Kidney (tissue), 14 donors: ENCODE data around the gene TFEC. TPM values are rescaled to one million over a fixed set of nuclear protein-coding genes. Genes with fewer than 3 reads are reported as not detected.

Source experiments
- DNase-seq, 5 donors: peaks; one replicate each; pipeline ENCODE4 v3.0.0-alpha.2; 2013 to 2020
- FAIRE-seq: peaks from 2 replicates; lab custom pipeline; 2012; peaks lifted over from hg19 to GRCh38; lab: Jason Lieb, UNC
- H3K27ac ChIP-seq, 2 donors: one replicate each; pipeline ENCODE4 v1.7.0; 2013; ENCODE audit warnings: low read depth in 2 of 2, low read length in 2 of 2, inconsistent platforms in 1 of 2
- H3K27me3 ChIP-seq: one replicate; pipeline ENCODE4 v1.7.1; 2013; ENCODE audit warnings: low read length, inconsistent platforms; ENCODE audit not compliant: control insufficient read depth, insufficient read depth
- H3K36me3 ChIP-seq, 3 donors: one replicate each; pipeline versions ENCODE4 v1.7.0 to v1.7.1; 2013; ENCODE audit warnings: low read length in 3 of 3, control low read depth in 1 of 3, inconsistent platforms in 1 of 3; ENCODE audit not compliant: insufficient read depth in 3 of 3, control insufficient read depth in 2 of 3
- H3K4me1 ChIP-seq, 3 donors: one replicate each; pipeline versions ENCODE4 v1.7.0 to v1.7.1; 2013; ENCODE audit warnings: low read length in 3 of 3, inconsistent platforms in 1 of 3, low read depth in 1 of 3; ENCODE audit not compliant: control insufficient read depth in 2 of 3, insufficient read depth in 2 of 3
- H3K4me3 ChIP-seq, 3 donors: one replicate each; pipeline versions ENCODE4 v1.7.0 to v1.8.1; 2013; ENCODE audit warnings: low read length in 3 of 3, control low read depth in 1 of 3, inconsistent platforms in 1 of 3
- H3K9ac ChIP-seq, 3 donors: one replicate each; pipeline versions ENCODE4 v1.7.0 to v1.7.1; 2013; ENCODE audit warnings: low read length in 3 of 3, control low read depth in 1 of 3, inconsistent platforms in 1 of 3
- H3K9me3 ChIP-seq, 3 donors: one replicate each; pipeline versions ENCODE4 v1.7.0 to v1.7.1; 2013; ENCODE audit warnings: low read length in 3 of 3, control low read depth in 1 of 3, inconsistent platforms in 1 of 3; ENCODE audit not compliant: control insufficient read depth in 2 of 3, insufficient read depth in 1 of 3
- intact Hi-C: fragments of 100-400 bp; cut with DNase I; formaldehyde crosslinking; loops from one replicate; pipeline ENCODE4 v1.11.1; 2022
- polyA plus RNA-seq: library from polyadenylated mRNA; stranded (reverse); fragments of 350-450 nt; fragmentation: Illumina TruSeq; extraction: RNeasy Lipid Tissue Mini Kit (QIAGEN cat#74804); gene quantifications from one replicate; pipeline ENCODE4 v1.2.3, GENCODE V29; 2014; ENCODE audit warnings: low read depth, low replicate concordance; ENCODE audit not compliant: insufficient read depth
- total RNA-seq: library from RNA; stranded (reverse); fragmentation: NEBNext Ultra II Directional; extraction: Animal tissue kit (Norgen Biotek cat#: 25700); gene quantifications from one replicate; pipeline ENCODE4 v1.2.1, GENCODE V29; 2021
- TF ChIP-seq, protein P1 (sequence below): IDR thresholded peaks from 3 replicates; pipeline ENCODE4 v1.5.1; 2012; ENCODE audit warnings: mild to moderate bottlenecking, moderate library complexity, borderline replicate concordance; ENCODE audit not compliant: insufficient read depth; ENCODE audit errors: extremely low read depth
- donor health status: control.
- donor health status: control.
- donor health status: control.
- donor health status: control.
- donor health status: control.
- donor health status: DM: yes; HTN: yes; CAD: no.
- donor health status: Normal renal cell carcinoma (clear cell type).

The TFEC gene
- total and polyA plus RNA-seq, 2 donors from 2014 or later = 10.0 to 14.4 TPM

DNA sequence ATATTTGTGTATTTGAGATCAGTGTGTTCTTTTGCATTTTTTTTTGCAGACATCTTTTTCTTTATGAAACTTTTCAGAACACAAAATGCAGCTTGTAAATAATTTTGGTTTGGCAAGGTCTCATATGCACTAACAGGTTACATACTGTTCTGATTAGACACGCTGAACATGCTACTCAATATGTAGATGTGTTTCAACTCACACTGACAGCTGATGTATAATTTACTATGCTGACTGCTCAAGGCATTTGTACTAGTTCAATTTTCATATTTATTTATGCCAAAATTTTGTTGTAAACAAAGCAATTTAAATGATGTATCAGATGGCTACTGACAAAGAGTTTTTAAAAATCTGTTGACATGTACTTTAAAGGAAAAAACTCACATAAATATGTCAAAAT lies 123.8 kb downstream of the TFEC start:
- TF ChIP-seq, protein P1, sequence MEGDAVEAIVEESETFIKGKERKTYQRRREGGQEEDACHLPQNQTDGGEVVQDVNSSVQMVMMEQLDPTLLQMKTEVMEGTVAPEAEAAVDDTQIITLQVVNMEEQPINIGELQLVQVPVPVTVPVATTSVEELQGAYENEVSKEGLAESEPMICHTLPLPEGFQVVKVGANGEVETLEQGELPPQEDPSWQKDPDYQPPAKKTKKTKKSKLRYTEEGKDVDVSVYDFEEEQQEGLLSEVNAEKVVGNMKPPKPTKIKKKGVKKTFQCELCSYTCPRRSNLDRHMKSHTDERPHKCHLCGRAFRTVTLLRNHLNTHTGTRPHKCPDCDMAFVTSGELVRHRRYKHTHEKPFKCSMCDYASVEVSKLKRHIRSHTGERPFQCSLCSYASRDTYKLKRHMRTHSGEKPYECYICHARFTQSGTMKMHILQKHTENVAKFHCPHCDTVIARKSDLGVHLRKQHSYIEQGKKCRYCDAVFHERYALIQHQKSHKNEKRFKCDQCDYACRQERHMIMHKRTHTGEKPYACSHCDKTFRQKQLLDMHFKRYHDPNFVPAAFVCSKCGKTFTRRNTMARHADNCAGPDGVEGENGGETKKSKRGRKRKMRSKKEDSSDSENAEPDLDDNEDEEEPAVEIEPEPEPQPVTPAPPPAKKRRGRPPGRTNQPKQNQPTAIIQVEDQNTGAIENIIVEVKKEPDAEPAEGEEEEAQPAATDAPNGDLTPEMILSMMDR = no peak
- Histone ChIP-seq H3K27ac (no peak overlapping the region), H3K36me3 (no peaks in the 10 kb centered on the region), H3K4me1 (no peaks in the 10 kb centered on the region), H3K9ac (no peak overlapping the region), H3K9me3 (no peaks in the 10 kb centered on the region), H3K4me3 (no peak overlapping the region), H3K27me3 (no peaks in the 10 kb centered on the region)
- FAIRE-seq (no peak), DNase-seq (no peak)
- intact Hi-C loops = no loop called here

DNA sequence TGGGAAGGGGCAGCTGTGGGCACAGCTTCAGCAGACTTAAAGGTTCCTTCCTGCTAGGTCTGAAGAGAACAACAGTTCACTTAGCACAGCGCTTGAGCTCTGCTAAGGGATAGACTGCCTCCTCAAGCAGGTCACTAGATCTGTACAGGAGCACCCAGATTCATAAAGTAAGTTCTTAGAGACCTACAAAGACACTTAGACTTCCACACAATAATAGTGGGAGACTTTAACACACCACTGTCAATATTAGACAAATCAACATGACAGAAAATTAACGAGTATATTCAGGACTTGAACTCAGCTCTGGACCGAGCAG lies 140.9 kb downstream of the TFEC start:
- Histone ChIP-seq H3K4me1 (no peaks in the 10 kb centered on the region), H3K27ac (no peak overlapping the region)
- FAIRE-seq = no peak

DNA sequence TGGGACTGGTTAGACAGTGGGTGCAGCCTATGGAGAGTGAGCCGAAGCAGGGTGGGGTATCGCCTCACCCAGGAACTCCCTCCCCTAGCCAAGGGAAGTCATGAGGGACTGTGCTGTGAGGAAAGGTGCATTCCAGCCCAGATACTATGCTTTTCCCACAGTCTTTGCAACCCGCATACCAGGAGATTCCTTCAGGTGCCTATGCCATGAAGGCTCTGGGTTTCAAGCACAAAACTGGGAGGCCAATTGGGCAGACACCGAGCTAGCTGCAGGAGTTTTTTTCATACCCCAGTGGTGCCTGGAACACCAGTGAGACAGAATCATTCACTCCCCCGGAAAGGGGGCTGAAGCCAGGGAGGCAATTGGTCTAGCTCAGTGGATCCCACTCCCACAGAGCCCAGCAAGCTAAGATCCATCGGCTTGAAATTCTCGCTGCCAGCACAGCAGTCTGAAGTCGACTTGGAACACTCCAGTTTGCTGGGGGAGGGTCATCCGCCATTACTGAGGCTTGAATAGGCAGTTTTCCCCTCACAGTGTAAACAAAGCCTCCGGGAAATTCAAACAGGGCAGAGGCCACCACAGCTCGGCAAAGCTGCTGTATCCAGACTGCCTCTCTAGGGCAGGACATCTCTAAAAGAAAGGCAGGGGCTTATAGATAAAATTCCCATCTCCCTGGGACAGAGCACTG lies 141.4 kb downstream of the TFEC start:
- no peak overlapping the region for H3K4me3 ChIP-seq
- no peaks in the 10 kb centered on the region for H3K4me1 ChIP-seq
- no peaks in the 10 kb centered on the region for H3K36me3 ChIP-seq
- FAIRE-seq = no peak
- H3K27me3 ChIP-seq = no peaks in the 10 kb centered on the region
- intact Hi-C loops = no loop called here
- no peak overlapping the region for H3K27ac ChIP-seq
- no peak for DNase-seq
- no peaks in the 10 kb centered on the region for H3K9me3 ChIP-seq
- no peak overlapping the region for H3K9ac ChIP-seq
- TF ChIP-seq, protein P1 = no peak

More for the DNA sequence above, 140.9 kb downstream of the TFEC start:
- Histone ChIP-seq H3K27me3 (no peaks in the 10 kb centered on the region), H3K36me3 (no peaks in the 10 kb centered on the region), H3K4me3 (no peak overlapping the region), H3K9ac (no peak overlapping the region), H3K9me3 (no peaks in the 10 kb centered on the region)
- TF ChIP-seq, protein P1 = no peak
- no peak for DNase-seq
- intact Hi-C loops = no loop called here

DNA sequence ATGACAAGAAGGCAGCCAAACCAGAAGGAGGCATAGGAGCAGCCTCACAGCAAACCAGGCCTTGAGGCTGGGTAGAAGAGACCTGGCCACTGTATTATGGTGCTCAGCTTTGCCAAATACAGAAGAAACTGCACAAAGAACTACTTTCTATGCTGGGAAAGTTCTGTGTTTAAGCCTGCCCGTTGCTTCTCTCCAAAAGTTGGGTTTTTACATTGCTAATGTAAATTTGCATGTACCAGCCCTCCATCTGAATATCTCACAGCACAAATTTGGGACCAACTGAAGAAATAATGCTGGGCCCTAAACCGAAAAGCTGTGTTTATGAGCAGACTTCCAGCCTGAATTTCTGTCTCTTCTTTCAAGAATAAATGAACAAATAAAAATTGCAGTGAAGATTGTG lies 145.0 kb downstream of the TFEC start:
- TF ChIP-seq, protein P1 = no peak
- Histone ChIP-seq H3K9ac (no peak overlapping the region), H3K36me3 (no peaks in the 10 kb centered on the region), H3K27ac (no peak overlapping the region), H3K4me1 (no peaks in the 10 kb centered on the region), H3K4me3 (no peak overlapping the region), H3K9me3 (no peaks in the 10 kb centered on the region), H3K27me3 (no peaks in the 10 kb centered on the region)
- DNase-seq (no peak), FAIRE-seq (no peak)
- intact Hi-C loops = no loop called here
